Skeletal muscle satellite cell (primary cell): ENCODE measurements around the gene ITPR2.
"Not testable (repeated sequence)": the region's sequence is repeated elsewhere in the genome, so short reads cannot be mapped to it uniquely, and the experiment has no call there.

Experiments
- H3K27me3 ChIP-seq: 2 replicates; pipeline ENCODE4 v1.7.0; 2013; ENCODE audit warnings: low read length; ENCODE audit not compliant: control insufficient read depth, insufficient read depth
- H3K36me3 ChIP-seq: 2 replicates; pipeline ENCODE4 v1.7.0; 2013; ENCODE audit warnings: mild to moderate bottlenecking, control low read depth, low read length; ENCODE audit not compliant: insufficient read depth
- H3K4me1 ChIP-seq: 2 replicates; pipeline ENCODE4 v1.7.0; 2013; ENCODE audit warnings: low read length; ENCODE audit not compliant: control insufficient read depth, insufficient read depth
- H3K4me2 ChIP-seq: 2 replicates; pipeline ENCODE4 v1.7.0; 2013; ENCODE audit warnings: mild to moderate bottlenecking, low read length
- H3K4me3 ChIP-seq: 2 replicates; pipeline ENCODE4 v1.7.0; 2013; ENCODE audit warnings: low read length
- H3K9ac ChIP-seq: 2 replicates; pipeline ENCODE4 v1.7.0; 2013; ENCODE audit warnings: mild to moderate bottlenecking, low read depth, low read length, moderate library complexity
- H3K9me3 ChIP-seq: replicated peaks from 2 replicates; pipeline ENCODE4 v1.7.0; 2013; ENCODE audit warnings: mild to moderate bottlenecking, control low read depth, low read length

Gene ITPR2

DNA sequence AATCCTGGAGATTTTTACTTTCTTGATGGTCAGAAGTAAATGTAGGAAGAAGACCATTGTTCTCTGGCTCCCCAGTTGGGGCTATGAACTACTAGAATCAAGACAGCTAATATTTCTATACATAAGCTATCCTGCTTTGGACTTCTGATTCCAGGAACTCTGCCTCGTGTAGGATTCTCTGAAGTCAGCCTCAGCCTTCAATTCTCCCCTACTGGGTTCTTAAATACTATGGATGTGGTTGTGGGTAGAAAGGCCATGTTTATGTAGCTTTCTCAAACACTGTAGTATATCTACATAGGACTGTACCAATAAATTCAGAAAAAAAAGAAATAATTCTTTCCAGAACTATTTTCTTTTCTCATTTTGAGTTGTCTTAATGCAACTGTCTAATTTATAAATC is 302.5 kb downstream of the ITPR2 start:
- no peaks in the 10 kb centered on the region for H3K36me3 ChIP-seq
- H3K4me2 ChIP-seq: no peak overlapping the region
- H3K9ac ChIP-seq: no peak overlapping the region

GRCh38 chr12:26528943-26529342 is 304.1 kb downstream of the ITPR2 start:
- Histone ChIP-seq H3K4me2 (no peak overlapping the region), H3K4me1 (peaks cover 2% of the 10 kb centered on the region), H3K9ac (no peak overlapping the region), H3K27me3 (no peaks in the 10 kb centered on the region), H3K9me3 (no peaks in the 10 kb centered on the region), H3K36me3 (no peaks in the 10 kb centered on the region), H3K4me3 (no peak overlapping the region)

More for the DNA sequence above, 302.5 kb downstream of the ITPR2 start:
- Histone ChIP-seq H3K4me1 (no peaks in the 10 kb centered on the region), H3K4me3 (no peak overlapping the region), H3K27me3 (no peaks in the 10 kb centered on the region), H3K9me3 (no peaks in the 10 kb centered on the region)

DNA sequence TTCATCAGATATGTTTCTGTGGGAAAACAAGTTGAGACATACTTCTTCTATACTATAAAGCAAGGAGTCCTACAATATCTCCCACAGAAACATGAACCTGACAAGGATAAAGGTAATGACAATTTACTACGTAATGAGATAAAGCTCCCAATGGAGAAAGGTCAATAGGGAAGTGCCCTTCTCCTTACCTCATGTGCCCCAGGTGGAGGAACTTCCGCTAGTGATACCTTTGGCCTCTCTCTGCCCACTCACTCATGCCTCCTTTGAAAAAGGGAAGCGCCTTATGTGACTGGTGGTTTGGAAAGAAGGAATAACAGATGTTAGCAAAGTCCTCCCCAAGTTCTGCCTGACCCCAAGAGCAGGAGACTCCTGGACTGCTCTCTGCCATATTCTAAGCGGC is 305.3 kb downstream of the ITPR2 start:
- H3K9ac ChIP-seq: no peak overlapping the region
- H3K36me3 ChIP-seq: no peaks in the 10 kb centered on the region
- H3K4me3 ChIP-seq: no peak overlapping the region
- H3K9me3 ChIP-seq: no peaks in the 10 kb centered on the region
- H3K4me1 ChIP-seq: peaks cover 9% of the 10 kb centered on the region
- no peak overlapping the region for H3K4me2 ChIP-seq
- H3K27me3 ChIP-seq: no peaks in the 10 kb centered on the region

GRCh38 chr12:26524862-26525465 is 308.0 kb downstream of the ITPR2 start:
- H3K4me1 ChIP-seq: peaks cover 9% of the 10 kb centered on the region
- no peaks in the 10 kb centered on the region for H3K9me3 ChIP-seq
- H3K4me2 ChIP-seq: no peak overlapping the region

GRCh38 chr12:26523708-26524150 is 309.3 kb downstream of the ITPR2 start:
- Histone ChIP-seq H3K4me3 (no peak overlapping the region), H3K36me3 (no peaks in the 10 kb centered on the region), H3K9ac (no peak overlapping the region), H3K4me1 (peaks cover 9% of the 10 kb centered on the region), H3K9me3 (no peaks in the 10 kb centered on the region), H3K4me2 (peak overlapping the region; percentile 31), H3K27me3 (no peaks in the 10 kb centered on the region)

More at GRCh38 chr12:26524862-26525465, 308.0 kb downstream of the ITPR2 start:
- Histone ChIP-seq H3K4me3 (no peak overlapping the region), H3K36me3 (no peaks in the 10 kb centered on the region), H3K27me3 (no peaks in the 10 kb centered on the region), H3K9ac (no peak overlapping the region)

GRCh38 chr12:26520869-26521268 is 312.1 kb downstream of the ITPR2 start:
- Histone ChIP-seq H3K27me3 (no peaks in the 10 kb centered on the region), H3K4me1 (peaks cover 9% of the 10 kb centered on the region), H3K4me2 (no peak overlapping the region), H3K9ac (no peak overlapping the region), H3K9me3 (no peaks in the 10 kb centered on the region), H3K4me3 (no peak overlapping the region), H3K36me3 (no peaks in the 10 kb centered on the region)

GRCh38 chr12:26520109-26520508 is 312.9 kb downstream of the ITPR2 start:
- H3K9ac ChIP-seq: no peak overlapping the region
- no peaks in the 10 kb centered on the region for H3K36me3 ChIP-seq
- H3K27me3 ChIP-seq: no peaks in the 10 kb centered on the region
- no peak overlapping the region for H3K4me3 ChIP-seq
- H3K9me3 ChIP-seq: no peaks in the 10 kb centered on the region
- H3K4me1 ChIP-seq: peaks cover 9% of the 10 kb centered on the region
- H3K4me2 ChIP-seq: no peak overlapping the region

GRCh38 chr12:26519462-26519861 is 313.5 kb downstream of the ITPR2 start:
- Histone ChIP-seq H3K4me2 (no peak overlapping the region), H3K27me3 (no peaks in the 10 kb centered on the region), H3K36me3 (no peaks in the 10 kb centered on the region), H3K4me3 (no peak overlapping the region), H3K4me1 (peaks cover 9% of the 10 kb centered on the region), H3K9me3 (no peaks in the 10 kb centered on the region), H3K9ac (no peak overlapping the region)

DNA sequence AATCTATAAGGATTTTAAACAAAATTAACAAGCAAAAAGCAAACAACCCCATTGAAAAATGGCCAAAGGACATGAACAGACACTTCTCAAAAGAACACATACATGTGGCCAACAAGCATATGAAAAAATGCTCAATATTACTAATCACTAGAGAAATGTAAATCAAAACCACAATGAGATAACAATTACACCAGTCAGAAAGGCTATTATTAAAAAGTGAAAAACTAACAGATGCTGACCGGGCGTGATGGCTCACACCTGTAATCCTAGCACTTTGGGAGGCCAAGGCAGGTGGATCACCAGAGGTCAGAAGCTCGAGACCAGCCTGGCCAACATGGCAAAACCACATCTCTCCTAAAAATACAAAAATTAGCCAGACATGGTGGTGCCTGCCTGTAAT is 315.7 kb downstream of the ITPR2 start:
- H3K4me3 ChIP-seq, H3K9ac ChIP-seq, H3K4me1 ChIP-seq, H3K27me3 ChIP-seq, H3K9me3 ChIP-seq, H3K4me2 ChIP-seq, H3K36me3 ChIP-seq: not testable (repeated sequence)

DNA sequence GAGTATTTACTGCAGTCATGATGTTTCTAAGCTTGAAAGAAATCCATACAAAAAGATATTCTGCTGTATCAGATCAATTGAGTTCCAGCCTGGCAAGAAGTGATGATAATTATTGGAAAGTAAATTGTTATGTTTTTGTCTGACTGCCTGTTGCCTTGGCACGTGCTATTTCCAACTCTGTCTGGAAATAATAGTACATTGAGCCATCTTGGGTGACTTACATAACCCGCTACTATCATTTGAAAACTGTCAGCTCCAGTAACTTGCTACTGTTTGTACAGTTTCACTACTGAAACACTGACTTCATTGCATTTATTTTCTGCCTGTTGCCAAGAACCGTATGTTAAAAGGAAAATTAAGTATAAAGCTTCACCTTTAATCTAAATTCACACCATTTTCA is 318.6 kb downstream of the ITPR2 start:
- H3K9ac ChIP-seq: no peak overlapping the region
- H3K36me3 ChIP-seq: no peaks in the 10 kb centered on the region
- H3K27me3 ChIP-seq: no peaks in the 10 kb centered on the region
- no peaks in the 10 kb centered on the region for H3K9me3 ChIP-seq
- no peak overlapping the region for H3K4me2 ChIP-seq
- H3K4me1 ChIP-seq: no peaks in the 10 kb centered on the region
- no peak overlapping the region for H3K4me3 ChIP-seq

- Histone ChIP-seq H3K4me1 (no peaks in the 10 kb centered on the region), H3K27me3 (no peaks in the 10 kb centered on the region), H3K9ac (no peak overlapping the region), H3K9me3 (no peaks in the 10 kb centered on the region), H3K4me3 (no peak overlapping the region), H3K36me3 (no peaks in the 10 kb centered on the region), H3K4me2 (no peak overlapping the region)
Observed at GRCh38 chr12:26513363-26514043, 319.5 kb downstream of the ITPR2 start.

DNA sequence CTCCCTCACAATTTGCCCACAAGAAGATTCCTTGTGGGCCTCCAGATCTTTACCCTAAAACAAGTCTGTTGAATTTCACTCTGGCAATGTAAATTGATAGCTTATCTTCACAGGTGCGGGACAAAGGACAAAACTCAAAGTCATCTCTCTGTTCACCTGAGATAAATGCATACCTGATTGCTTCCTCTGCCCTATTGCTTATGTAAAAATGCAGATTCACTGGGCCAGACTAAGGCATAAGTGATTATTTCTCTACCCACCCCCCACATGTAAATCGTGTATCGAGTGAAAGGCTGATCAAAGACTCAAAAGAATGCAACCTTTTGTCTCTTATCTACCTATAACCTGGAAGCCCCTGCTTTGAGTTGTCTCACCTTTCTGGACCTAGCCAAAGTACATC is 320.8 kb downstream of the ITPR2 start:
- Histone ChIP-seq H3K9me3 (no peaks in the 10 kb centered on the region), H3K4me3 (no peak overlapping the region), H3K4me1 (no peaks in the 10 kb centered on the region), H3K27me3 (no peaks in the 10 kb centered on the region), H3K4me2 (no peak overlapping the region), H3K36me3 (no peaks in the 10 kb centered on the region), H3K9ac (no peak overlapping the region)
